Astrocyte (in vitro differentiated cells and primary cell): ENCODE results near the gene CAND2. TPM values are rescaled to one million over a fixed set of nuclear protein-coding genes. Genes with fewer than 3 reads are reported as not detected.

ENCODE experiments used
- DNase-seq: peaks from one replicate; pipeline ENCODE4 v3.0.0-alpha.2; 2010; ENCODE audit warnings: low read depth
- FAIRE-seq: peaks from 2 replicates; lab custom pipeline; 2011; peaks lifted over from hg19 to GRCh38; lab: Jason Lieb, UNC
- H2AFZ ChIP-seq: 2 replicates; pipeline ENCODE4 v1.6.0; 2012; ENCODE audit warnings: low read depth, low read length, inconsistent platforms
- H3K27ac ChIP-seq: 2 replicates; pipeline ENCODE4 v1.5.1; 2011; ENCODE audit warnings: low read depth, low read length, inconsistent platforms
- H3K27me3 ChIP-seq: 2 replicates; pipeline ENCODE4 v1.6.0; 2011; ENCODE audit warnings: low read length, inconsistent platforms; ENCODE audit not compliant: insufficient read depth
- H3K36me3 ChIP-seq: 2 replicates; pipeline ENCODE4 v1.5.1; 2011; ENCODE audit warnings: low read length, inconsistent platforms; ENCODE audit not compliant: insufficient read depth
- H3K4me1 ChIP-seq: 2 replicates; pipeline ENCODE4 v1.5.1; 2011; ENCODE audit warnings: low read length, inconsistent platforms; ENCODE audit not compliant: insufficient read depth
- H3K4me2 ChIP-seq: 2 replicates; pipeline ENCODE4 v1.6.0; 2012; ENCODE audit warnings: low read length, inconsistent platforms
- H3K4me3 ChIP-seq: 2 replicates; pipeline ENCODE4 v1.5.1; 2011; ENCODE audit warnings: low read depth, mild to moderate bottlenecking, low read length, inconsistent platforms; ENCODE audit not compliant: insufficient read depth
- H3K79me2 ChIP-seq: 2 replicates; pipeline ENCODE4 v1.6.0; 2012; ENCODE audit warnings: mild to moderate bottlenecking, low read length, inconsistent platforms; ENCODE audit not compliant: insufficient read depth
- H3K9ac ChIP-seq: 2 replicates; pipeline ENCODE4 v1.6.0; 2012; ENCODE audit warnings: mild to moderate bottlenecking, low read length, inconsistent platforms
- H3K9me3 ChIP-seq: 2 replicates; pipeline ENCODE4 v1.5.1; 2012; ENCODE audit warnings: low read depth, mild to moderate bottlenecking, low read length, inconsistent platforms; ENCODE audit not compliant: insufficient read depth
- H4K20me1 ChIP-seq: 2 replicates; pipeline ENCODE4 v1.6.0; 2012; ENCODE audit warnings: low read length, inconsistent platforms; ENCODE audit not compliant: insufficient read depth
- H3K27ac Mint-ChIP-seq: one replicate; pipeline ENCODE4 v1.8.0; 2021; ENCODE audit warnings: mild to moderate bottlenecking, mixed read lengths; ENCODE audit not compliant: unreplicated experiment
- H3K27me3 Mint-ChIP-seq: one replicate; pipeline ENCODE4 v1.8.0; 2021; ENCODE audit warnings: low read depth, mixed read lengths; ENCODE audit not compliant: unreplicated experiment
- H3K36me3 Mint-ChIP-seq: one replicate; pipeline ENCODE4 v1.8.0; 2021; ENCODE audit warnings: low read depth, mixed read lengths; ENCODE audit not compliant: unreplicated experiment
- H3K4me1 Mint-ChIP-seq: one replicate; pipeline ENCODE4 v1.8.0; 2021; ENCODE audit warnings: low read depth, mixed read lengths; ENCODE audit not compliant: unreplicated experiment
- H3K4me3 Mint-ChIP-seq: one replicate; pipeline ENCODE4 v1.8.0; 2021; ENCODE audit warnings: mild to moderate bottlenecking, moderate library complexity, mixed read lengths; ENCODE audit not compliant: unreplicated experiment
- H3K9me3 Mint-ChIP-seq: one replicate; pipeline ENCODE4 v1.8.0; 2021; ENCODE audit warnings: mild to moderate bottlenecking, mixed read lengths; ENCODE audit not compliant: unreplicated experiment
- EZH2 ChIP-seq: IDR thresholded peaks from 2 replicates; pipeline ENCODE4 v1.6.1; 2012; ENCODE audit warnings: mild to moderate bottlenecking, low read length, inconsistent platforms; ENCODE audit not compliant: insufficient read depth
- total RNA-seq: library from RNA; stranded (reverse); gene quantifications from 2 replicates; pipeline ENCODE4 v1.2.1, GENCODE V29; 2021
- TF ChIP-seq, protein P1 (sequence below): IDR thresholded peaks from 2 replicates; pipeline ENCODE4 v1.5.1; 2011; ENCODE audit warnings: low read depth, mild to moderate bottlenecking, inconsistent platforms, low read length, moderate library complexity; ENCODE audit not compliant: insufficient read depth

CAND2 gene
- total RNA-seq, 1 donor from 2014 or later = 4.6 TPM

DNA sequence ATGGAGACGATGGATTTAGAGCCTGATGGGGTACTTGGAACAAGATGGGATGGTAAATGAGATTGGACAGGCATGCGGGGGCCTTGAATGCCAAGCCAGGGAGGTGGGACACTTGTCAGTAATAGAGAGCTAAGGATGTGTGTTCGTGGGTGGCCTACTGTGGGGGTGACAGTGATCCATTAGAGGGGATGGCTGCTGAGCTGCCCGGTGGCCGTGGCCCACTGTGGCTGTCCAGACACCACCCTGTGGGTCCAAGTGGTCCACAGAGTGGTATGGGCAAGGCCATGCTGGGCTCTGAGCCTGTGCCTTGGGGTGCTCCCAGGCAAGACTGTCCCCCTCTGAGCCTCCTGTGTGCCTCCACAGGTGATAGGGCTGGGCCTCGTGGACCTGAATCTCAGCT, 17.5 kb downstream of the CAND2 start:
- no peaks in the 10 kb centered on the region for H3K9me3 Mint-ChIP-seq
- Histone ChIP-seq H3K9ac (no peak overlapping the region), H3K4me1 (peaks cover 4% of the 10 kb centered on the region), H3K4me3 (no peak overlapping the region), H3K27ac (no peak overlapping the region), H3K79me2 (no peaks in the 10 kb centered on the region), H2AFZ (no peak overlapping the region), H4K20me1 (no peaks in the 10 kb centered on the region), H3K4me2 (no peak overlapping the region), H3K9me3 (no peaks in the 10 kb centered on the region), H3K36me3 (no peaks in the 10 kb centered on the region), H3K27me3 (no peaks in the 10 kb centered on the region)
- peaks cover 7% of the 10 kb centered on the region for H3K36me3 Mint-ChIP-seq
- H3K4me1 Mint-ChIP-seq = peaks cover 4% of the 10 kb centered on the region
- FAIRE-seq = no peak
- H3K27me3 Mint-ChIP-seq = peaks cover 8% of the 10 kb centered on the region
- DNase-seq = no peak
- peak overlapping the region; percentile 14 for H3K4me3 Mint-ChIP-seq
- no peak overlapping the region for H3K27ac Mint-ChIP-seq
- TF ChIP-seq EZH2 = no peak
- TF ChIP-seq, protein P1, sequence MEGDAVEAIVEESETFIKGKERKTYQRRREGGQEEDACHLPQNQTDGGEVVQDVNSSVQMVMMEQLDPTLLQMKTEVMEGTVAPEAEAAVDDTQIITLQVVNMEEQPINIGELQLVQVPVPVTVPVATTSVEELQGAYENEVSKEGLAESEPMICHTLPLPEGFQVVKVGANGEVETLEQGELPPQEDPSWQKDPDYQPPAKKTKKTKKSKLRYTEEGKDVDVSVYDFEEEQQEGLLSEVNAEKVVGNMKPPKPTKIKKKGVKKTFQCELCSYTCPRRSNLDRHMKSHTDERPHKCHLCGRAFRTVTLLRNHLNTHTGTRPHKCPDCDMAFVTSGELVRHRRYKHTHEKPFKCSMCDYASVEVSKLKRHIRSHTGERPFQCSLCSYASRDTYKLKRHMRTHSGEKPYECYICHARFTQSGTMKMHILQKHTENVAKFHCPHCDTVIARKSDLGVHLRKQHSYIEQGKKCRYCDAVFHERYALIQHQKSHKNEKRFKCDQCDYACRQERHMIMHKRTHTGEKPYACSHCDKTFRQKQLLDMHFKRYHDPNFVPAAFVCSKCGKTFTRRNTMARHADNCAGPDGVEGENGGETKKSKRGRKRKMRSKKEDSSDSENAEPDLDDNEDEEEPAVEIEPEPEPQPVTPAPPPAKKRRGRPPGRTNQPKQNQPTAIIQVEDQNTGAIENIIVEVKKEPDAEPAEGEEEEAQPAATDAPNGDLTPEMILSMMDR = no peak

GRCh38 chr3:12815078-12815477, 18.6 kb downstream of the CAND2 start:
- no peaks in the 10 kb centered on the region for H3K79me2 ChIP-seq
- DNase-seq (no peak), FAIRE-seq (no peak)
- H4K20me1 ChIP-seq = no peaks in the 10 kb centered on the region
- no peak overlapping the region for H3K27ac ChIP-seq
- H2AFZ ChIP-seq = no peak overlapping the region
- H3K27ac Mint-ChIP-seq = no peak overlapping the region
- H3K36me3 Mint-ChIP-seq = peaks cover 7% of the 10 kb centered on the region
- H3K36me3 ChIP-seq = no peaks in the 10 kb centered on the region
- TF ChIP-seq EZH2 = no peak
- TF ChIP-seq, protein P1 = no peak
- H3K4me3 ChIP-seq = no peak overlapping the region
- H3K4me1 ChIP-seq = peaks cover 4% of the 10 kb centered on the region
- H3K4me2 ChIP-seq = no peak overlapping the region
- H3K9ac ChIP-seq = no peak overlapping the region
- H3K27me3 ChIP-seq = no peaks in the 10 kb centered on the region
- peaks cover 4% of the 10 kb centered on the region for H3K4me1 Mint-ChIP-seq
- H3K27me3 Mint-ChIP-seq = peaks cover 8% of the 10 kb centered on the region
- no peaks in the 10 kb centered on the region for H3K9me3 ChIP-seq
- no peaks in the 10 kb centered on the region for H3K9me3 Mint-ChIP-seq
- no peak overlapping the region for H3K4me3 Mint-ChIP-seq

GRCh38 chr3:12815719-12816118, 19.2 kb downstream of the CAND2 start:
- Mint-ChIP-seq H3K4me1 (peaks cover 1% of the 10 kb centered on the region), H3K4me3 (no peak overlapping the region), H3K27me3 (peaks cover 8% of the 10 kb centered on the region), H3K27ac (no peak overlapping the region), H3K9me3 (no peaks in the 10 kb centered on the region), H3K36me3 (peaks cover 7% of the 10 kb centered on the region)
- no peak for TF ChIP-seq EZH2
- TF ChIP-seq, protein P1 = no peak
- peaks cover under 1% of the 10 kb centered on the region for H3K4me1 ChIP-seq
- no peaks in the 10 kb centered on the region for H3K36me3 ChIP-seq
- no peak overlapping the region for H2AFZ ChIP-seq
- FAIRE-seq (no peak), DNase-seq (no peak)
- H3K4me3 ChIP-seq = no peak overlapping the region
- no peak overlapping the region for H3K9ac ChIP-seq
- H3K27ac ChIP-seq = no peak overlapping the region
- H3K79me2 ChIP-seq = no peaks in the 10 kb centered on the region
- no peaks in the 10 kb centered on the region for H3K9me3 ChIP-seq
- H3K27me3 ChIP-seq = no peaks in the 10 kb centered on the region
- no peak overlapping the region for H3K4me2 ChIP-seq
- no peaks in the 10 kb centered on the region for H4K20me1 ChIP-seq
